Occipital lobe (tissue), 2 donors: ENCODE results near the gene DUSP16. TPM values are rescaled to one million over a fixed set of nuclear protein-coding genes. Genes with fewer than 3 reads are reported as not detected.

Experiments
- DNase-seq: peaks from one replicate; lab custom pipeline; 2025; lab: John Stamatoyannopoulos, UW
- total RNA-seq: library from RNA; depleted of rRNA; stranded (reverse); fragments of >200 nt; gene quantifications from one replicate; pipeline ENCODE4 v1.2.3, GENCODE V29; 2014

DUSP16 gene
- total RNA-seq, 1 donor from 2014 or later: 10.0 TPM

DNA sequence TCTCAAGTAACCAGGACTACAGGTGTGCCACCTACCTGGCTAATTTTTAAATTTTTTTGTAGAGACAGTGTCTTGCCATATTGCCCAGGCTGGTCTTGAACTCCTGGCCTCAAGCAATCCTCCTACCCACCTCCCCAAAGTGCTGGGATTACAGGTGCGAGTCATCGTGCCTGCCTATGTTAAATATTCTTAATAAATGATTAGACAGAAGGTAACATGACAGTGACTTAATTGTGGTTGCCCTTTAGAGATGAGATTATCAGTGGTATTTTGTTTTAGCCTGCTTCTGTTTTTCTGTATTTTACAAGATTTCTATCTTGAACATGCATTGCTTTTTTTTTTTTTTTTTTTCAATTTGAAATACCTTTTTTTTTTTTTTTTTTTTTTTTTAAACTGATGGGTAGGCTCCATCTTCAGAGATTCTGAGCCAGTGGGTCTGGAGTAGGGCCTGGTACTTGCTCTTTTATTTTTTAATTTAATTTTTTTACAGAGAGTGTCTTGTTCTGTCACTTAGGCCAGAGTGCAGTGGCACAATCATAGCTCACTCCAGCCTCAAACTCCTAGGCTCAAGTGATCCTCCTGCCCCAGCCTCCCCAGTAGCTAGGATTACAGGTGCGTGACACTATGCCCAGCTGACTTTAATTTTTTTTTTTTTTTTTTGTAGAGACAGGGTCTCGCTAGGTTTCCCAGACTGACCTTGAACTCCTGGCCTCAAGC is 117.3 kb downstream of the DUSP16 start:
- DNase-seq: no peak

DNA sequence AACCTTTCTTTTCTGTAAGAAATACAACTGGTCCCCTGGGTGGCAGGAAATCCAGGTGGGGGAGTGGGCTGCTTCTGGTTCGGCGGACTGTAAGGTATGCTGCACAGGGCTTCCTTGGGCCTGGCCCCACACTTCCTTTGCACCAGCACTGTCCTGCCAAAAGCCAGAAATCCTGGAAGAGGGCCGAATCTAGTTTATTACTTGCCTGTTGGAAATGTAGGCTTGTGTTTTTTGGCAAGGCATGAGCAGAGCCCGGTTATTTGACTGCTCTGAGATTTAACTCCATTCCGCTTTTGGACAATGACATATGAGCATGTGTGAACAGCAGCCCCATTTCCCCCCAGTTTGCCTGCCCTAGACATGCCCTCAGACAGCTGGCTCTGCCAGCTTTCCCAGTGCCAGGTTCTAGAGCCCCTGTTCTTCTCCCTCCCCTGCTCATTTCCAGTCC is 119.2 kb downstream of the DUSP16 start:
- no peak for DNase-seq

DNA sequence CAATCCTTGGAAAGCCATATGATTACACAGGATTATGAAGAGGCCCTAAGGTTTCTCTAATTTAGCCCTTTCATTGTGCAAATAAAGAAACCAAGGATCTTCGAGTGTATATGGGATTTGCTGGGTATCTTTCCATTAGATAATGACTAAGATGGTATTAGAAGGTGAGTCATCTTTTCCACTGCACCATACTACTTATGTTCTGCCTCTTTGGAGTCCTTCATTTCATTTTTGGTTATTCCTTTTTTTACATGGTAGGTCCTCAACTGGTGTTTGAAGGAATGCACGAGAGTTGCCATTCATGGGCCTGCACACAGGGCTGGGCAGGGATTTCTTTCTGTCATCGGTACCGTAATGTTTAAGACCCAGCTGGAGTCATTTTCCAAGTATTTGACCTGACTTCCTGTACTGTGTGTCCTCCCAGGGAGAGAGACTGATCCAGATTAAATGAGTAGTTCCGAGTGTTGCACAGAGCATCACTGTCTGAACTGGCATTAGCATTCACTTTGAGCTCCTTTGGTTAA is 120.1 kb downstream of the DUSP16 start:
- DNase-seq: no peak

DNA sequence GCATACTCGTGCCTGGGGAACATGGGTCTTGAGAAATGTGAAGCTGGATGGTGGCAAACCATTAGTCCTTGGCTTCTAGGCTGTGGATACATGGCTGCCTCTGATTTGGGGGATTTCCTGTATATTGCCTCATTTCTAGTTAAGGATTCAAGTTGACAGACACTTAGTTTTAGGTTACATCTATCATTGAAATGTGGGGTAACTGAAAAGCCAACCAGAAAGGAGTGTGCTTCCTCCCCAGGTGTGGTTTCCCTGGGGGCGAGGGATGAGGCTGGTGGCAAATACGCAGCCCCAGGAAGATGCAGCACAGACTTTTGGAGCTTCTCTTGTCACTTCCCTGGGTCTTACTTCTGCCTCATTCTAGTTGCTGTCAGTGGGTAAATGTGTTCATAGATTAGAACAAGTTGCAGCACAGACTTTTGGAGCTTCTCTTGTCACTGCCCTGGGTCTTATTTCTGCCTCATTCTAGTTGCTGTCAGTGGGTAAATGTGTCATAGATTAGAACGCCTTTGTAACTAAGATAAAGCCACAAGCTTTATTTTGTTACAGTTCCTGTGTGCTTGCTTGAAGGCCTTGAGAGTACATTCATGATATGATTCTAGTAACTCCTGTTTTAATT is 120.7 kb downstream of the DUSP16 start:
- DNase-seq: no peak

DNA sequence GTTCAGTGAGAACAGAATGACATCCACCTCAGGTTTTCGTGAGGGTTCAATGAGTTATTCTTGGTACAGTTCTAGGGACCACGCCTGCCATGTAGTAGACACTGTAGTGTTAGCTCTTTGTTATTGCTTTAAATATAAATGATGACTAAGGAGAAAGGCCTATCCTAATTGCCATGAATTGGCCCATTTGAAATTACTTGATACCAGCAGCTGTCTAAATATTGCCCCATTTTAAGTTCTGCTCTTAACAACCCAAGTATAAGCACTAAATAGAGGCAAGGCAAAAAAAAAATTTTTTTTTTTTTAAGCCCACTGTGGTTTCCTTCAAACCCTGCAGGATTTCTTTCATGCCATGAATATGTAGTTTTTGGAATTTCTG is 121.2 kb downstream of the DUSP16 start:
- no peak for DNase-seq

DNA sequence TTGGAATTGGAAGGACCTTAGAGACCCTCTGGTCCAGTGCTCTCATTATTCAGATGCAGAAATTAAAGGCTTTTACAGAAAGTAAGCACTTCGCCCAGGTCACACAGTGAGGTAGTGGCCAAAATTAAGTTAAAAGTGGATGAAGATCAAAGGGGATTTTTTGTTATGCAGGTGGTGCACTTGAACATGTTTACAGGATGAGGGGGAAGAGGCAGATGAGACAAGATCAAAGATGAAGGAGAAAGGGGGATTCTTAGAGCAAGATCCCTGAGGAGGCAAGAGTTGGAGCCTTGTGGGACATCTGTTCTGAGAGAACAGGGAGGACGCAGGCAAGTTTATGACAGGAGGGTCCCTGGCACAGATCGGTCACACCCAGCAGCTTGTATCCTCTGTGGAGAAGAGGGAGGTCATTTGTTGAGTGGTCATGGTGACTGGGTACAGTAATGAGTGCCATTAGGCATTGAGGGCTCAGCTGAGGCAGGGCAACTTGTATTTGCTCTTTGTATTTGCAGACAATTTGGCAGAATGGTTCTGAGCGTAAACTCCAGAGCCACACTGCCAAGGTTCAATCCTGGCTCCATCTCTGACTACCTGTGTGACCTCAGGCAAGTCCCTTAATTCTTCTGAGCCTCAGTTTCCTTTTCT is 121.8 kb downstream of the DUSP16 start:
- DNase-seq: no peak

DNA sequence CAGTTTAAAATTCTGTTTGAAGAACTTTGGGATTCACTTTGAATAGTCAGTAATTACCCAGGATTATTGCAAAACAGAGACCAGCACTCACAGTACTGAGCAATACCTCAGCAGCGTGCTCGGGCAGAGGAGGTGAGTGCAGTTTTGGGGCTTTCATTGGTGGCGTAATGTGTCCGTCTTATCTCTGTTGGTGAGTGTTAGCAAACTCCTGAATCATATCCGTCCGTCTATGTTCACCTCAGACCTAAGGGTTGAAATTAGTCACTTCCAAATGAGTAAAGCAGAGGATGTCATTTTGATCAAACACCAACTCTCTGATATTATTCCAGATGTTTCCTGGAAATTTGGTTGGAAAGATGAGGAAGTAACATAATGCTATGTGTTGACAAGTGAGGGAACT is 123.0 kb downstream of the DUSP16 start:
- DNase-seq: no peak

DNA sequence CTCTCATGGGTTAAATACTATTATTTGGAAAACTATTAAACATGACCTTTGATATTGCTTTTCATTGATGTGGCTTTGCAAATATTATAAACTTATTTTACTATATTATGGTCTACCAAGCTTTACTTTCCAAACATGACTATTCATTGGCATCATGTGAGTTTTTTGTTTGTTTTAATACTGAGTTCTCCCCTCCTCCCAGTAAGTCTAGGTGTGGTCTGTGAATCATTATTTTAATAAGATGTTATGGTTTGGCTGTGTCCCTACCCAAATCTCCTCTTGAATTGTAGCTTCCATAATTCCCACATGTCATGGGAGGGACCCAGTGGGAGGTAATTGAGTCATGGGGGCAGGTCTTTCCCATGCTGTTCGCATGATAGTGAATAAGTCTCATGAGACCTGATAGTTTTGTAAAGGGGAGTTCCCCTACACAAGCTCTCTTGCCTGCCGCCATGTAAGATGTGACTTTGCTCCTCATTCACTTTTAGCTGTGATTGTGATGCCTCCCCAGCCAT is 125.8 kb downstream of the DUSP16 start:
- DNase-seq: no peak

DNA sequence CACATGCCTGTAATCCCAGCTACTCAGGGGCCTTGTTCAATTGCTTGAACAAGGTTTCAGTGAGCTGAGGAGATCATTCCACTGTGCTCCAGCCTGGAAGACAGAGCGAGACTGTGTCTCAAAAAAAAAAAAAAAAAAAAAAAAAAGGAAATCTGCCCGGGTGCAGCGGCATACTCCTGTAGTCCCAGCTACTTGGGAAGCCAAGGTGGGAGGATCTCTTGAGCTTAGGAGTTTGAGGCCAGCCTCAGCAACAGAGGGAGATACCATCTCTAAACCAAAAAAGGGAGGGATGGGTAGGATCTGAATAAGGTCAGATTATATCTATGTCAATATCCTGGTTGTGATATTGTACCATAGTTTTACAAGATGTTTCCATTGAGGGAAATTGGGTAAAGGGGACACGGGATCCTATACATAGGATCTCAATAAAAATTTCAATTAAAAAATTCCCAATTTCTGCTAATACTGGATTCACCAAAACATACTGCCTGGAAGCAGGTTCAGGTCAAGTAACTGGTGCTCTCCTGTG is 129.4 kb downstream of the DUSP16 start:
- DNase-seq: no peak

DNA sequence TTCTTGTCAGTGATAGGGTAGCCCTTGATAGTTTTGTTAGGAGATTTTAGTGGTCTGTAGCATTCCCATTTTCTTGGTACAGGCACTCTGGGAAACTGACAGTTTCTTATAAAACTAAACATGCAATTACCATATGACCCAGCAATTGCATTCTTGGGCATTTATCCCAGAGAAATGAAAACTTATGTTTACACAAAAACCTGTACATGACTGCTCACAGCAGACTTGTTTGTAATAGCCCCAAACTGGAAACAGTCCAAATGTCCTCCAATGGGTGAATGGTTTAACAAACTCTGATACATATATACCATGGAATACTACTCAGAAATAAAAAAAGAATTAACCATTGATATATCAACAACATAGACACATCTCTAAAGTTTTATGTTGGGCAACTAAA is 130.3 kb downstream of the DUSP16 start:
- DNase-seq: no peak

DNA sequence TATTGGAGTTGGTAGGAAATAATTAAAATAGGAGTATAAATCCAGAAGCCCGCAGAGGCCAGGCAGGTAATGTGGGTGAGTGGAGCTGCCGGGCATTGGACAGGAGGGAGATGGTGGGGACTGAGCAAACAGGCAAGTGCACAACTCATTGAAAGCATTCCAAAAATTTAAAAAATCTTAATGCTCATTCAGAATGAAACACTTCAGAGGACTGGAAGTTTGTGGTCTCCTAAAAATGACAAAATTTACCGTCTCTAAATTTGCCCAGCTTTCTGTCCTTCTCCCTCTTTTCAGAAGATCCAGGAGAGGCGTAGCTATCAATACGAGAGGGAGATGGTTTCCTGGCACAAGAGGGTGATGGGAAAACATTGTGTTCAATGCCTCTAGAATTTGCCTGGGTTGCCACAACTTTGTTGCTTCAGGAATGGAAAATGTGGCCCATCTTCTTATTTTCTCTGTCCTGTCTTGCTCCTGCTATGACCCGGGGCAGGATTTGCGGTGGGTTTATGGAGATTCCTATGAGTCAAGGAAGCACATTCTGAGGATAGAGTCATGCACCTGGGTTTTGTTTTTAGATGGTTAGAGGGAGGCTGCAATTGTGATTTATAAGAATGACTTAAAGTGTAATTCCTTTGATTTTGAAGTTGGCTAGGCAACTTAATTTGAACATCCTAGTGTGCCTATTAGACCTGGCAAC is 133.6 kb downstream of the DUSP16 start:
- DNase-seq: no peak

DNA sequence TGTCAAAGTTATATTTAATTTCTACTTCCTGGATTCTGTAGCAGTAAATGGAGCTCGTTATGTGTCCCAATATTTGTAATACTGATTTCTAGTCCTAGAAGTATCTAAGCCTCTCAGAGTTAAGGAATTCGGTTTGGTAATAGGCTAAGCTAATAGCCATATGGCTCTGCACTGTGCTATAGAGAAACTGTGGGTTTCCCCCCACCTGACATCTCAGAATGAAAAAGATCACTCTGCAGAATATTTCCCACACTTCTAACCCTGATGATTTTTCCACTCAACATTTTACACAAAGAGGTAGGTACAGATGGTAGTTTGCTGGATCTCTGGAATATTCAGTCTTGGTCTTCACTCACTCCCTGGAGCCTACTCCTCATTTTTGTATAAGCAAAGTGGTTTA is 134.6 kb downstream of the DUSP16 start:
- DNase-seq: no peak

DNA sequence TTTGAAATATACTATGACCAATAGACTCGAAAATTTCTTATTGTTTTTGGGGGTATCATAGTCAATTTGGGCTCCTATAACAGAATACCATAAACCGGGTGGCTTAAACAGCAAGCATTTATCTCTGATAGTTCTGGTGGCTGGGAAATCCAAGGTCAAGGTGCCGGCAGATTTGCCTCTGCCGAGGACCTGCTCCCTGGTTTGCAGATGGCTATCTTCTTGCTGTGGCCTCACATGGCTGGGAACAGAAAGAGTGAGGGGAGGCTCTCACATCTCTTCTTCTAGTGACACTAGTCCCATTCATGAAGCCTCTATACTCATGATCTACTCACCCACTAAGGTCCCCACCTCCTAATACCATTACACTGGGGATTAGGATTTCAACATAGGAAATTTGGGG is 135.1 kb downstream of the DUSP16 start:
- DNase-seq: no peak

DNA sequence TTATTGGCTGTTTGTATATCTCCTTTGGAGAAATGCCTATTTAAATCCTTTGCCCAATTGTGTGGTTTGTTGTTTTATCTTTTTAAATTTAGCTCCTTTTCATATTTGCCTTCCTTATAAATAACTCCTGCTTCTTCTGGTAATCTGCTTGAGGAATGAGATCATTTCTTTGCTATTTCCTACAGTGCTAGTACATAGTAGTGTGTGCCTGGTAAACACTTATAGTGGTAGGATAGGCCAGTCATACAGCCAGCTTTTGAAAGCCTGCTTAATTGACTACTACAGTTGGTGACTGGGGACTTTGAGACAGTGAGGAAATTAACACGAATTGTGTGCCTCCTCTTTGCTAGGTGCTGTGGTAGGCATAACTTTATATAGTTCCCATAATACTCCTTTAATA is 137.0 kb downstream of the DUSP16 start:
- DNase-seq: no peak

DNA sequence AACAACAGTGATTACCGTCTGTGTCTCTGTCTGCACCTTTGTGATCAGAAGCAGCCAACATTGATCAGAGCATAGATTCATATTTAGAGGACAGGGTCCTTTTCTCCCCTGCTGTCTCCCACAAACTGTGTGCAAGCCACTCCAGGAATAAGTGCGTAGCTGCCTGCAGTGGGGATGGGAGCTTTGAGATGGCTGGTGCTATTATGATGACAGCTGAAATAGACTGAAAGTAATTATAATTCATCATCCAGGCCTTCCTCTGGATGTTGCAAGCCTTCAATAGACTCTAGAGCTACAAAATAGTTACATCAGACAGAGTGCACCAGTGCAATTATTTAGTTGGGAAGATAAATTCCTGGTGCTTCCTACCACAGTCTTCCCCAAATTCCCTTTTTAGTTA is 137.7 kb downstream of the DUSP16 start:
- DNase-seq: no peak

Other genes with a start within 250 kb of the DUSP16 start
- gene MANSC1, start 212.6 kb downstream of the DUSP16 start, total RNA-seq: 1.9 TPM
- gene BORCS5, start 205.8 kb downstream of the DUSP16 start, total RNA-seq: 27.5 TPM
- 48.0 TPM for gene CREBL2, start 49.0 kb upstream of the DUSP16 start, total RNA-seq
- 24.6 TPM for gene GPR19, start 133.3 kb upstream of the DUSP16 start, total RNA-seq
- gene CDKN1B, start 154.5 kb upstream of the DUSP16 start, total RNA-seq: 143 TPM
- gene APOLD1, start 222.8 kb upstream of the DUSP16 start, total RNA-seq: 42.9 TPM